ENCODE data around the gene PCGF3.
A peak's percentile ranks its signal among the peaks of the same experiment; 100 is the strongest.
"Not testable (repeated sequence)": the region's sequence is repeated elsewhere in the genome, so short reads cannot be mapped to it uniquely, and the experiment has no call there.

Gene PCGF3

DNA sequence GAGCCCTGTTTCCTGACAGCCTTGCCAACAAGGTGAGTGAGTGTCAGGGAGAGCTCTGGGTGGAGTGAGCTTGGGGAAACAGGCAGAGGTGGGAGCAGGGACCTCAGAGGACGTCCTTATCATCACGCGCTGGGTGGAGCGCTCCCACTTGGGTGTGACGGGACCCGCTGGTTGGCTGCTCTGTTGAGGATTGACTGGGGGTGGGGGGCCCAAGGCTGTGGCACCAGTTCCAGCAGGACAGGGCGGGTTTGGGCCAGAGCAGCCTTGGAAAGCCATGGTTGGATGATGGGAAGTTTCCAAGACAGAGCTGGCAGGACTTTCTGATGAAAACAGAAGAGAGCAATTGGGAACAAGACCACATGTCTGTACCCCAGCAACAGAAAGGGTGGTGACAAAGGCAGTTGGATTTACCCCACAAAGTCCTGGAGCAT lies 3.0 kb upstream of the PCGF3 start:
- in situ Hi-C loops (cut with HindIII; ENCODE audit: low sequenced_read_pairs): no loop called here
- no peak for DNase-seq (ENCODE audit: low read depth, low spot score)
- no peak overlapping the region for H3K4me3 ChIP-seq (ENCODE audit: low read depth, low read length)
- TF ChIP-seq, protein P1, sequence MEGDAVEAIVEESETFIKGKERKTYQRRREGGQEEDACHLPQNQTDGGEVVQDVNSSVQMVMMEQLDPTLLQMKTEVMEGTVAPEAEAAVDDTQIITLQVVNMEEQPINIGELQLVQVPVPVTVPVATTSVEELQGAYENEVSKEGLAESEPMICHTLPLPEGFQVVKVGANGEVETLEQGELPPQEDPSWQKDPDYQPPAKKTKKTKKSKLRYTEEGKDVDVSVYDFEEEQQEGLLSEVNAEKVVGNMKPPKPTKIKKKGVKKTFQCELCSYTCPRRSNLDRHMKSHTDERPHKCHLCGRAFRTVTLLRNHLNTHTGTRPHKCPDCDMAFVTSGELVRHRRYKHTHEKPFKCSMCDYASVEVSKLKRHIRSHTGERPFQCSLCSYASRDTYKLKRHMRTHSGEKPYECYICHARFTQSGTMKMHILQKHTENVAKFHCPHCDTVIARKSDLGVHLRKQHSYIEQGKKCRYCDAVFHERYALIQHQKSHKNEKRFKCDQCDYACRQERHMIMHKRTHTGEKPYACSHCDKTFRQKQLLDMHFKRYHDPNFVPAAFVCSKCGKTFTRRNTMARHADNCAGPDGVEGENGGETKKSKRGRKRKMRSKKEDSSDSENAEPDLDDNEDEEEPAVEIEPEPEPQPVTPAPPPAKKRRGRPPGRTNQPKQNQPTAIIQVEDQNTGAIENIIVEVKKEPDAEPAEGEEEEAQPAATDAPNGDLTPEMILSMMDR (IDR thresholded peaks at IDR 0.05; ENCODE audit: low read depth, low read length): no peak

DNA sequence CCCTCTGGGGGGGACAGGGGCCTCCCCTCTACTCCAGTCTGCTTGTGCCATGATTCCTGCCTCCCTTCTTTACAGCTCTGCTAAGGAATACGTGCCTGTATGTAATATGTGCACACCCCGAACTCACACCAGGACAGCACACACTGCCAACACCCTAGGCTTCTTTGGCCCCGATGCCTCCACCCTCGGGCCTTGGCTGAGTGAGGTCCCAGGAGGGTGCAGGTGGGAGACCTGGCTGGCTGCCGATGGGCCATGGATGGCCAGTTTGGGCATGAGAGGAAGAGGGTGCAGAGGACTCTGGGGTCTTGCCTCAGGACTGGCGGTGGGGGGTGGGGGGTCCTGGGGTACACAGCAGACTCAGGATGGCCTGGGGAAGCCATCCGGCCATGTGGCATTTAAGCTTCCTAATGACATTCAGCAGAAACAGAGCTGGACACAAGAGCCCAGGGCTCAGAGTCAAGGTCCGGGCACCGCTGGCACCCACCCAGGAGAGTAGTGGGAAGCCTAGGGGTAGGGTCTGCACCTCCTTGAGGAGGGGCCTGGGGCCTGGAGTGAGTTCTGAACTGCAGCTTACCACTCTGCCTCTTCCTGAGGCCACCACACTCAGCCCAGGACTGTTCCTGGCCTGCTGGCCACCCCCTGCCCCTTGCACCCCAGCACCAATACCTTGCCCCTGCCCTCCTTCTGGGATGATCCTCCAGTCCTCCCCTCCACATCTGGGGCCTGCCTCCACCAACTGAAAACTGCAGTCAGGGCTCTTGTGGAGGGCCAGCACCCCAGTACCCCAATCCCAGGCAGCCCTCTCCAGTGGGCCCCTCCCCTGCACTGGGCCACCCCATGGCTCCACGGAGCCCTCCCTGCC lies 2.1 kb upstream of the PCGF3 start:
- H3K4me3 ChIP-seq (ENCODE audit: low read depth, low read length): no peak overlapping the region
- DNase-seq (ENCODE audit: low read depth, low spot score): no peak
- TF ChIP-seq, protein P1 (IDR thresholded peaks at IDR 0.05; ENCODE audit: low read depth, low read length): no peak
- in situ Hi-C loops (cut with HindIII; ENCODE audit: low sequenced_read_pairs): no loop called here

GRCh38 chr4:704198-704891 lies 1.3 kb upstream of the PCGF3 start:
- no peak for DNase-seq (ENCODE audit: low read depth, low spot score)
- TF ChIP-seq, protein P1 (IDR thresholded peaks at IDR 0.05; ENCODE audit: low read depth, low read length): no peak
- in situ Hi-C loops (cut with HindIII; ENCODE audit: low sequenced_read_pairs): no loop called here
- no peak overlapping the region for H3K4me3 ChIP-seq (ENCODE audit: low read depth, low read length)

DNA sequence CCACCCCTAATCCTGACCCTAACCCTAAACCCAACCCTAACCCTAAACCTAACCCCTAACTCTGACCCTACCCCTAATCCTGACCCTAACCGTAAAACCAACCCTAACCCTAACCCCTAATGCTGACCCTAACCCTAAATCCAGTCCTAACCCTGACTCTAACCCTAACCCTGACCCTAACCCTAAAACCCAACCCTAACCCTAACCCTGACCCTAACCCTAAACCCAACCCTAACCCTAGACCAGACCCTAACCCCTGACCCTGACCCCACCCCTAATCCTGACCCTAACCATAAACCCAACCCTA lies 708 bp upstream of the PCGF3 start:
- in situ Hi-C loops (cut with HindIII; ENCODE audit: low sequenced_read_pairs): no loop called here
- DNase-seq (ENCODE audit: low read depth, low spot score): no peak
- peak overlapping the region; percentile 37 for H3K4me3 ChIP-seq (ENCODE audit: low read depth, low read length)
- TF ChIP-seq, protein P1 (IDR thresholded peaks at IDR 0.05; ENCODE audit: low read depth, low read length): no peak

- H3K4me3 ChIP-seq (ENCODE audit: low read depth, low read length): peak overlapping the region; percentile 95
- DNase-seq (ENCODE audit: low read depth, low spot score); in situ Hi-C loops (cut with HindIII; ENCODE audit: low sequenced_read_pairs): not testable (repeated sequence)
Observed at GRCh38 chr4:706083-706633, 526 bp downstream of the PCGF3 start.

DNA sequence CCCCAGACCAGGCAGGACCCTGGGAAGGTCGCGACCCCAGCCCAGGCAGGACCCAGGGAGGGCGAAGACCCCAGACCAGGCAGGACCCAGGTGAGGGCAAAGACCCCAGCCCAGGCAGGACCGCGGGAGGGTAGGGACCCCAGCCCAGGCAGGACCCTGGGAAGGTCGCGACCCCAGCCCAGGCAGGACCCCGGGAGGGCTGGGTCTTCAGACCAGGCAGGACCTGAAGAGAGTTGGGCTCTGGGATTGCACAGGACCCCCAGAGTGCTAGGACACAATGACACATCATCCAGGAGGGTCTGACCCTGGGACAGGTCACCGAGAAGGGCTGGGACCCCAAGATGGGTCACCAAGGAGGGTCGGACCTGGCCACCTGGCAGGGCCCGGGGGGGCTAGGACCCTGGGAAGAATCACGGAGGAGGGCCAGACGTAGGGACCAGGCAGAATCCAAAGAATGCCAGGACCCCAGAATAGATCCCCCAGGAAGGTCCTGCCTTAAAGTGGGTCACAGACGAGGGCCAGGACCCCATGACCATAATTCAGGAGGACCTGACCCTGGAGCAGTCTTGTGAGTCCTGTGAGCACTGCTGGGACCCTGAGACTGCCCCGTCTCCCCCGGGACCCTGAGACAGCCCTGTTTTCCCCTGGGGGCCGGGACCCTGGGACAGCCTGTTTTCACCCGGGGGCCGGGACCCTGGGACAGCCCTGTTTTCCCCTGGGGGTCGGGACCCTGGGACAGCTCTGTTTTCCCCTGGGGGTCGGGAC lies 1.4 kb downstream of the PCGF3 start:
- H3K4me3 ChIP-seq (ENCODE audit: low read depth, low read length): peak overlapping the region; percentile 95
- DNase-seq (ENCODE audit: low read depth, low spot score): no peak
- TF ChIP-seq, protein P1 (IDR thresholded peaks at IDR 0.05; ENCODE audit: low read depth, low read length): no peak
- in situ Hi-C loops (cut with HindIII; ENCODE audit: low sequenced_read_pairs): no loop called here
